Subcutaneous adipose tissue (tissue), 4 donors: Measurements from ENCODE around the gene MT1F. TPM values are rescaled to one million over a fixed set of nuclear protein-coding genes. Genes with fewer than 3 reads are reported as not detected.

Experiments used
- total RNA-seq, 4 donors: library from RNA; depleted of rRNA; stranded (reverse); fragments of >200 nt; gene quantifications; one replicate each; pipeline ENCODE4 v1.1.0, GENCODE V29; 2016
- TF ChIP-seq, protein P1 (sequence below): fragments of 450-650 bp; IDR thresholded peaks from one replicate; pipeline ENCODE4 v1.5.1; 2016; ENCODE audit warnings: low read depth, mild to moderate bottlenecking, control low read depth, antibody characterized with exemption, moderate library complexity

The MT1F gene
- total RNA-seq, 4 donors from 2014 or later: 9.2 to 55.1 (median 11.8) TPM

DNA sequence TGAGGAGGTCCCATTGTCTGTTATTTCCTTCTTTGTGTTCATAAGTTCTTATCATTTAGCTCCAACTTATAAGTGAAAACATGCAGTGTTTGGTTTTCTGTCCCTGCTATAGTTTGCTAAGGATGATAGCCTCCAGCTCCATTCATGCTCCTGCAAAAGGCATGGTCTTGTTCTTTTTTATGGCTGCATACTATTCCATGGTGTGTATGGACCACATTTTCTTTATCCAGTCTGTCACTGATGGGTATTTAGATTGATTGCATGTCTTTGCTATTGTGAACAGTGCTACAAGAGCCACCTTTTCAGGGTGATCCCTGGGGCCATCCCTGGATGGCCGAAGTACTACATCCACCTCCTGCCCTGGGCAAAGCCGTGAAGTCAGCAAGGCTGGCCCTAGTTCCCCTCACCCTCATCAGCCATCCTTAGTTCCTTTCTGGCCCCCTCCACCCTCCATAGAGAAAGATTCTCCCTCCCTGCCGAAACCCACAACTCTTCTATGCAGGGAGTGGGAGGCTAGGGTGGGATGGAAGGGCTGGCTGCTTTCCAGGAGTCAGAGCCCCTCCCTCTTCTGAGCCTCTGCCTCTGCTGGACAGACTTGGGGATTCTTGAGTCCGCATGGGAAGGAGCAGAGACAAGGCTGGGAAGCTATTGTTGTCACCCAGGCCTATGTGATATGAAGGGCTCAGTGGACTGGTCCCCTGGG, 32.8 kb downstream of the MT1F start:
- TF ChIP-seq, protein P1, sequence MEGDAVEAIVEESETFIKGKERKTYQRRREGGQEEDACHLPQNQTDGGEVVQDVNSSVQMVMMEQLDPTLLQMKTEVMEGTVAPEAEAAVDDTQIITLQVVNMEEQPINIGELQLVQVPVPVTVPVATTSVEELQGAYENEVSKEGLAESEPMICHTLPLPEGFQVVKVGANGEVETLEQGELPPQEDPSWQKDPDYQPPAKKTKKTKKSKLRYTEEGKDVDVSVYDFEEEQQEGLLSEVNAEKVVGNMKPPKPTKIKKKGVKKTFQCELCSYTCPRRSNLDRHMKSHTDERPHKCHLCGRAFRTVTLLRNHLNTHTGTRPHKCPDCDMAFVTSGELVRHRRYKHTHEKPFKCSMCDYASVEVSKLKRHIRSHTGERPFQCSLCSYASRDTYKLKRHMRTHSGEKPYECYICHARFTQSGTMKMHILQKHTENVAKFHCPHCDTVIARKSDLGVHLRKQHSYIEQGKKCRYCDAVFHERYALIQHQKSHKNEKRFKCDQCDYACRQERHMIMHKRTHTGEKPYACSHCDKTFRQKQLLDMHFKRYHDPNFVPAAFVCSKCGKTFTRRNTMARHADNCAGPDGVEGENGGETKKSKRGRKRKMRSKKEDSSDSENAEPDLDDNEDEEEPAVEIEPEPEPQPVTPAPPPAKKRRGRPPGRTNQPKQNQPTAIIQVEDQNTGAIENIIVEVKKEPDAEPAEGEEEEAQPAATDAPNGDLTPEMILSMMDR: no peak

DNA sequence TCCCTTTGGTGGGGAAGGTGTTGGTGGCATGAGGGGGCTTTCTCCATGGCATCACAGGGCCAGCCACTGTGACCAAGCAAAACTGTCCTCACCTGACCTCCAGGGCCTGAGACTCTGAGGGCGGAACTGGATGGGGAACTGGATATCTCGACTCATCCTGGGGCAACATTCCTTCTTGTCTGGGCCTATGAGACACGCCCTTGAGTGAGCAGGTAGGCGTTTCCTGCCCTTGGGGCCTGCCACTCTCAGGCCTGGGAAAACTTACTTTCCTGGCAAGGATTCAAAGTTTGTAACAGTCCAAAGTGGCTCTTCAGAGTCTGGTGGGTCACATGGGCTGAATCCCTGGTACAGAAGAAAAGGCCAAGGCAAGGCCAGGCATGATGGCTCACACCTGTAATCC, 34.1 kb downstream of the MT1F start:
- TF ChIP-seq, protein P1: no peak

DNA sequence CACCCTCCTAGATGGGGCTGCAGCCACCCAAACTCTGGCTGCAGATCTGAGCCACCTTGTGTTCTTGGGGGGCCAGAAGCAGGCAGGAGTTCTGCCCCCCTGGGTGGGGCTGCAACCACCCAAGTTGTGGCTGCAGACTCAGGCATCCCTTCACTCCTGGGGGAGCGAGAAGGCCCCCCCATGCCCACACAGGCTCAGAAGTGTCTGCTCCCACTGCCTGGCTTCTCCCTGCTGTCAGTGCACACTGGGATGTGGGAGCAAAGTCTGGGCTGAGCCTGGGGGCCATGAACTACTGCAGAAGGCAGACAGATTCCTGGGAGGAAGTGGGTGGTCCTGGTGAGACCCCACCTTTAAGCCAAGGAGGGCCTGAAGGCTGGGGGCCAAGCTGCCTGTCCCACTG, 37.5 kb downstream of the MT1F start:
- TF ChIP-seq, protein P1: no peak

GRCh38 chr16:56697456-56698155, 39.8 kb downstream of the MT1F start:
- TF ChIP-seq, protein P1: no peak

GRCh38 chr16:56700195-56700594, 42.4 kb downstream of the MT1F start:
- TF ChIP-seq, protein P1: no peak

- TF ChIP-seq, protein P1: no peak
Measured at GRCh38 chr16:56700631-56701030, 42.9 kb downstream of the MT1F start.

DNA sequence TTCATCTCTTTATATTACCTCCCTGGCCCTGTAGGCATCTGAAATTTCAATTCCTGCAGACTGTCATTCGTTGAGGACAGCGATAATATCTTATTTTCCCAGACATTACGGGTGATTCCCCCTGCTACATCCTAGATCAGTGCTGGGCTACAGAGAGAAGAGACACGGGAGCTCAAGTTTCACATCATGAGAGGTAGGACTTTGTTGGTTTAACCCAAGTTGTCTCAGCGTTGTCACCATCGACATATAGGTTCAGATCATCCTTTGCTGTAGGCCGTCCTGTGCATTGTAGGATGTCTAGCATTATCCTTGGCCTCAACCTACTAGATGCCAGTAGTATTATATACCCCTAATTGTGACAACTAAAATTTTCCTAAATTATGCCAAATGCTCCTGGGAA, 43.8 kb downstream of the MT1F start:
- TF ChIP-seq, protein P1: no peak
